Measurements from ENCODE around the gene MBD3. TPM values are rescaled to one million over a fixed set of nuclear protein-coding genes. Genes with fewer than 3 reads are reported as not detected.
"Not testable (repeated sequence)": the region's sequence is repeated elsewhere in the genome, so short reads cannot be mapped to it uniquely, and the experiment has no call there.

Gene MBD3
- polyA plus RNA-seq, 6 donors from 2014 or later: 7.7 to 24.4 (median 12.9) TPM

- Mint-ChIP-seq H3K4me3 (no peak overlapping the region), H3K27me3 (peaks cover 0 to 10% (median 8%) of the 10 kb centered on the region in 3 donors), H3K9me3 (no peaks in the 10 kb centered on the region), H3K36me3 (no peaks in the 10 kb centered on the region), H3K4me1 (no peaks in the 10 kb centered on the region), H3K27ac (no peak overlapping the region)
- DNase-seq: no peak
- no peak for ATAC-seq (ENCODE audit: low read depth in 2 of 2)
Measured at GRCh38 chr19:1554968-1555367, 37.7 kb downstream of the MBD3 start.

DNA sequence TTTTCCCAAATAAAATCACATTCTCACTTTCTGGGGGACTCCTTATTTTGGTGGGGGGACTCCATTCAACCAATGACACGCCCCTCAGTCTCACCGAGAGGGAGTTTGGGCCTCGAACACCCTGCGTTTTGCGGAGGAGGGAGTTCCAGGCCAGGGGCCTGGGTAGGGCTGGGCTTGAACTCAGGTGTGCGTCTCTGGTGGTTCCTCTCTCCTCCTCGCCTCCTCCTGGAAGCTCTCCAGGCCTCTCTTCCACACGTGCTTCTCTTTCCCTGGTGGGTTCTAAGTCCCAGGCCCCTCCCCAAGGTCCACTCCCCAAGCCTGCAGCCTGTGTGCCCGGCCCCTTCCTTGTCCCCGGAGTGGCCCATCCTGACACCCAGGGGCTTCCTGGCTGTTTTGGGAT, 39.2 kb downstream of the MBD3 start:
- H3K4me1 Mint-ChIP-seq: no peaks in the 10 kb centered on the region
- H3K9me3 Mint-ChIP-seq: no peaks in the 10 kb centered on the region
- DNase-seq: no peak
- H3K4me3 Mint-ChIP-seq: no peak overlapping the region
- ATAC-seq (ENCODE audit: low read depth in 2 of 2): no peak
- peaks cover 3 to 16% (median 8%) of the 10 kb centered on the region in 3 donors for H3K27me3 Mint-ChIP-seq
- no peaks in the 10 kb centered on the region for H3K36me3 Mint-ChIP-seq
- no peak overlapping the region for H3K27ac Mint-ChIP-seq

DNA sequence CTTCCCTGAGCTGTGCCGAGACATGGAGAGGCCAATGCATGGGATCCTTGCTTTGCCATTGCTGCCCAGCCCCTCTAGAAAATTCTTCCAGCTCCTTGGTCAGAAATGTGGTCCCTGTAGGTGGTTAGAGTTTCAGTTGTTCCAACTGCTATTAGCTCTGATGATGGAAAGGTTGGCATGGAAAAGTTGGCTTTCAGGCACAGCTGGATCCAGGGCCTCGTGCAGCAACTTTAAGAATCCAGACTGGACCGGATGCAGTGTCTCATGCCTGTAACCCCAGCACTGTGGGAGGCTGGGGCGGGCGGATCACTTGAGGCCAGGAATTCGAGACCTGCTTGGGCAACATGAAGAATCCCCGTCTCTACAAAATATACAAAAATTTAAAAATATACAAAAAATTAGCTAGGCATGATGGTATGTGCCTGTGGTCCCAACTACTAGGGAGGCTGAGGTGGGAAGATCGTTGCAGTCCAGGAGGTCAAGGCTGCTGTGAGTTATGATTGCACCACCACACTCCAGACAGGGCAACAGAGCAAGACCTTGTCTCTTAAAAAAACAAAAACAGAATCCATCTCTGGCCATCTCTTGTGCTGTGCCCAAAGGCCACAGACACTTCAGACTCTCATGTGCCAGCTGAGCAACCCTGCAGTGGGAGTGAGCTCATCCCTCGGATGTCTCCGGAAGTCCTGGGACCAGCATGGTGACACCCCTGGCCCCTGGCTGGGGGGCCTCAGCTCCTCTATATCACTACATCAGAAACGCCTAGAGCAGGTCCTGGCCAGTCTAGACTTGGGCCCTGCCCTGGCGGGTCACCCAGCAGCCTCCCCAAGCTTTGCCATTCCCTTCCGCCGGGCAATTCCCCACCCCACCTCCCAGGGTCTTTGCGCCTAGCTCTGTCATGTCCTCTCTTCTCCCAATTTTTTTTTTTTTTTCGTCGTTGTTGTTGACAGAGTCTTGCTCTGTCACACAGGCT, 41.3 kb downstream of the MBD3 start:
- H3K9me3 Mint-ChIP-seq: no peaks in the 10 kb centered on the region
- no peak overlapping the region for H3K4me3 Mint-ChIP-seq
- peaks cover under 1 to 1% (median under 1%) of the 10 kb centered on the region in 3 donors for H3K4me1 Mint-ChIP-seq
- H3K27ac Mint-ChIP-seq: no peak overlapping the region
- no peaks in the 10 kb centered on the region for H3K36me3 Mint-ChIP-seq
- ATAC-seq (ENCODE audit: low read depth in 2 of 2) (no peak), DNase-seq (no peak)
- peaks cover 3 to 19% (median 15%) of the 10 kb centered on the region in 3 donors for H3K27me3 Mint-ChIP-seq

GRCh38 chr19:1549332-1549945, 43.2 kb downstream of the MBD3 start:
- peaks cover 3 to 26% (median 24%) of the 10 kb centered on the region in 3 donors for H3K27me3 Mint-ChIP-seq
- no peak overlapping the region for H3K27ac Mint-ChIP-seq
- DNase-seq (no peak), ATAC-seq (ENCODE audit: low read depth in 2 of 2) (no peak)
- H3K4me1 Mint-ChIP-seq: peaks cover 4 to 6% (median 4%) of the 10 kb centered on the region in 3 donors
- no peaks in the 10 kb centered on the region for H3K36me3 Mint-ChIP-seq
- peaks cover 0 to 1% (median 0%) of the 10 kb centered on the region in 7 donors for H3K9me3 Mint-ChIP-seq
- H3K4me3 Mint-ChIP-seq: no peak overlapping the region

- ATAC-seq (ENCODE audit: low read depth in 2 of 2) (no peak), DNase-seq (no peak)
- peaks cover 10 to 48% (median 25%) of the 10 kb centered on the region in 3 donors for H3K27me3 Mint-ChIP-seq
- no peaks in the 10 kb centered on the region for H3K4me1 Mint-ChIP-seq
- no peaks in the 10 kb centered on the region for H3K36me3 Mint-ChIP-seq
- no peak overlapping the region for H3K27ac Mint-ChIP-seq
- H3K9me3 Mint-ChIP-seq: no peaks in the 10 kb centered on the region
- no peak overlapping the region for H3K4me3 Mint-ChIP-seq
Measured at GRCh38 chr19:1540365-1540925, 52.2 kb downstream of the MBD3 start.

DNA sequence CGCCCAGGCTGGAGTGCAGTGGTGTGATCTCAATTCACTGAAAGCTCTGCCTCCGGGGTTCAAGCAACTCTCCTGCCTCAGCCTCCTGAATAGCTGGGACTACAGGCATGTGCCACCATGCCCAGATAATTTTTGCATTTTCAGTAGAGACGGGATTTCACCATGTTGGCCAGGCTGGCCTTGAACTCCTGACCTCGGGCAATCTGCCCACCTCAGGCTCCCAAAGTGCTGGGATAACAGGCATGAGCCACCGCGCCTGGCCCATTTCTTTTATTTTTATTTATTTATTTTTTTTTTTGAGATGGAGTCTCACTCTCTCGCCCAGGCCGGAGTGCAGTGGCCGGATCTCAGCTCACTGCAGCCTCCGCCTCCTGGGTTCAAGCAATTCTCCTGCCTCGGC, 52.9 kb downstream of the MBD3 start:
- H3K4me3 Mint-ChIP-seq; DNase-seq; H3K4me1 Mint-ChIP-seq; H3K27ac Mint-ChIP-seq; H3K9me3 Mint-ChIP-seq; H3K36me3 Mint-ChIP-seq; ATAC-seq (ENCODE audit: low read depth in 2 of 2): not testable (repeated sequence)
- H3K27me3 Mint-ChIP-seq: peaks cover 13 to 53% (median 30%) of the 10 kb centered on the region in 3 donors

- Mint-ChIP-seq H3K36me3 (no peaks in the 10 kb centered on the region), H3K4me3 (no peak overlapping the region), H3K27ac (no peak overlapping the region), H3K9me3 (no peaks in the 10 kb centered on the region), H3K27me3 (peaks cover 11 to 48% (median 30%) of the 10 kb centered on the region in 3 donors), H3K4me1 (no peaks in the 10 kb centered on the region)
- no peak for ATAC-seq (ENCODE audit: low read depth in 2 of 2)
- DNase-seq: no peak
Measured at GRCh38 chr19:1538978-1539377, 53.7 kb downstream of the MBD3 start.

DNA sequence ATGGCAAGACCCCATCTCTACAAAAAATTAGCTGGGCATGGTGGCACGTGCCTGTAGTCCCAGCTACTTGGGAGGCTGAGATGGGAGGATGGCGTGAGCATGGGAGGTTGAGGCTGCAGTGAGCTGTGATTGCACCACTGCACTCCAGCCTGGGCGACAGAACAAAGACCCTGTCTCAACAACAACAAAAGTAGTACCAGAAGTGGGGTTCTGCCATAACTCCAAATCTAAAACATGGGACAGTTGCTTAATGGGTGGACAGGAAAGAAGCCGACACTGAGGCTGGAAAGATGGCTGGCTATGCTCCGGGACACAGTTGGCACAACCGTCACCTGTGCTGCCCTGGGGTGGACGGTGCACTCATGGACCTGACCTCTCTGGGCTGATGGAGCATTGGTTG, 57.0 kb downstream of the MBD3 start:
- not testable (repeated sequence) for H3K36me3 Mint-ChIP-seq; H3K4me1 Mint-ChIP-seq; H3K27ac Mint-ChIP-seq; H3K9me3 Mint-ChIP-seq; DNase-seq; ATAC-seq (ENCODE audit: low read depth in 2 of 2)
- peaks cover 9 to 49% (median 32%) of the 10 kb centered on the region in 3 donors for H3K27me3 Mint-ChIP-seq
- peak overlapping the region in 1 of 8 donors; percentile 20 for H3K4me3 Mint-ChIP-seq

DNA sequence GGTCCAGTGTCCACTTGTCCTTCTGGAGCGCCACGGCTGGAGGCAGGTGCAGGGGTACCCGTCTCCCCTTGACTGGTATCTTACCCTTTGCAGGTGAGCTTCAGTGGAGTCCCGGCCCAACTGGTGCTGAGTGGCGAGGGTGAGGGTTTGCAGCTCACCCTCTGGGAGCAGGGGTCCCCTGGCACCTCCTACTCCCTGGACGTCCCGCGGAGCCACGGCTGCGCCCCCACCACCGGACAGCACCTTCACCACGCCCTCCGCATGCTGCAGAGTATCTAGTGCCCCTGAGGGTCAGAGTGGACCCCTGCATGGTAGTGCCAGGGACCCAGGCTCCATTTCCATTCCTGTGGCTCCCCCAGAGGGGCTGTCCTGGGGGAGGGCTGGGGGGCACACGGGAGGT, 57.7 kb downstream of the MBD3 start:
- Mint-ChIP-seq H3K36me3 (no peaks in the 10 kb centered on the region), H3K27ac (no peak overlapping the region), H3K9me3 (no peaks in the 10 kb centered on the region), H3K27me3 (peaks cover 13 to 47% (median 29%) of the 10 kb centered on the region in 3 donors), H3K4me3 (no peak overlapping the region), H3K4me1 (no peaks in the 10 kb centered on the region)
- ATAC-seq (ENCODE audit: low read depth in 2 of 2) (no peak), DNase-seq (no peak)

DNA sequence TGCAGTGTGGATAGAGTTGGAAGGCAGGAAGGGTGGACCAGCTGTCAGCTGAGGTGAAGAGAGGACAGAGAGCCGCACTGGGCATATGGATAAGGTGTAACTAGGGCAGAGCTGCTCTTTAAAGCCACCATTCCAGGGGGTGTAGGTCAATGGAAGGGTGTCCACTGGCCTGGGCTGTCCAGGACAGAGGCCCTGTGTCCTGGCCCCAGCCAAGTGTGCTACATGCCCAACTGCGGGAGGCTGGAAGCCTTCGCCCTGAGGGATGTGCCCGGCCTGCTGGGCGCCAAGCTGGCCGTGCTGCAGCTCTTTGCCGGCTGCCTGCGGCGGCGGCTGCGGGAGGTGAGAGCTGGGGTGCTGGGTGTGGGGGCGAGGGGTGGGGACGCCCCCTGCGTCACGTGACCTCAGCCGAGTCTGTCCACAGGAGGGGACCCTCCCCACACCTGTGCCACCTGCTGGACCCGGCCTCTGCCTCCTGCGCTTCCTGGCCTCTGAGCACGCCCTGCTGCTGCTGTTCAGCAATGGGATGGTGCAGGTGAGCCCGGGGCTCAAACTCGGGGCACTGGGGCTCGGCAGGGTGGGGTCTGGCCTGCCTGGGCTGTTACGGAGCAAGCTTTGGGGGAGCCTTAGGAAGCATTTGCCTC, 59.0 kb downstream of the MBD3 start:
- H3K27me3 Mint-ChIP-seq: peaks cover 14 to 53% (median 32%) of the 10 kb centered on the region in 3 donors
- H3K9me3 Mint-ChIP-seq: no peaks in the 10 kb centered on the region
- no peak for ATAC-seq (ENCODE audit: low read depth in 2 of 2)
- no peaks in the 10 kb centered on the region for H3K36me3 Mint-ChIP-seq
- no peak overlapping the region for H3K4me3 Mint-ChIP-seq
- DNase-seq: no peak
- no peak overlapping the region for H3K27ac Mint-ChIP-seq
- no peaks in the 10 kb centered on the region for H3K4me1 Mint-ChIP-seq

GRCh38 chr19:1532003-1532402, 60.7 kb downstream of the MBD3 start:
- H3K36me3 Mint-ChIP-seq: no peaks in the 10 kb centered on the region

GRCh38 chr19:1531587-1531986, 61.1 kb downstream of the MBD3 start:
- Mint-ChIP-seq H3K36me3 (no peaks in the 10 kb centered on the region), H3K9me3 (no peaks in the 10 kb centered on the region), H3K4me3 (no peak overlapping the region), H3K27me3 (peaks cover 18 to 57% (median 43%) of the 10 kb centered on the region in 3 donors), H3K27ac (no peak overlapping the region), H3K4me1 (no peaks in the 10 kb centered on the region)
- ATAC-seq (ENCODE audit: low read depth in 2 of 2) (no peak), DNase-seq (no peak)

More at GRCh38 chr19:1532003-1532402, 60.7 kb downstream of the MBD3 start:
- Mint-ChIP-seq H3K27ac (no peak overlapping the region), H3K4me1 (no peaks in the 10 kb centered on the region), H3K4me3 (no peak overlapping the region), H3K9me3 (no peaks in the 10 kb centered on the region), H3K27me3 (peaks cover 17 to 53% (median 39%) of the 10 kb centered on the region in 3 donors)
- ATAC-seq (ENCODE audit: low read depth in 2 of 2): no peak
- DNase-seq: no peak

DNA sequence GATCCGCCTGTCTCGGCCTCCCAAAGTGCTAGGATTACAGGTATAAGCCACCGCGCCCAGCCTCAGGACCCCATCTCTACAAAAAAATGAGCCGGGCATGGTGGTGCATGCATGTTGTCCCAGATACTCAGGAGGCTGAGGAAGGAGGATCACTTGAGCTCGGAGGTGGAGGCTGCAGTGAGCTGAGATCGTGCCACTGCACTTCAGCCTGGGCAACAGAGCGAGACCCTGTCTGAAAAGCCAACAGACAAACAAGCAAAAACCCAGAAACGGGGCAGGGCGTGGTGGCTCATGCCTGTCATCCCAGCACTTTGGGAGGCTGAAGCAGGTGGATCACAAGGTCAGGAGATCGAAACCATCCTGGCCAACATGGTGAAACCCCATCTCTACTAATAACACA, 61.8 kb downstream of the MBD3 start:
- not testable (repeated sequence) for ATAC-seq (ENCODE audit: low read depth in 2 of 2); H3K9me3 Mint-ChIP-seq

More for the DNA sequence above, 61.8 kb downstream of the MBD3 start:
- H3K27me3 Mint-ChIP-seq: peaks cover 23 to 64% (median 51%) of the 10 kb centered on the region in 3 donors
- H3K4me3 Mint-ChIP-seq, H3K4me1 Mint-ChIP-seq, H3K27ac Mint-ChIP-seq, H3K36me3 Mint-ChIP-seq, DNase-seq: not testable (repeated sequence)
